GM19025 (cell line): ENCODE measurements around the gene PAN3.

Experiments
- ATAC-seq: cut with Tn5 transposase; IDR thresholded peaks from one replicate; pipeline ENCODE4 v1.9.1; 2021; ENCODE audit warnings: mild to moderate bottlenecking, low read depth, moderate library complexity; ENCODE audit not compliant: unreplicated experiment

PAN3 gene

GRCh38 chr13:28204690-28205443 lies 66.5 kb downstream of the PAN3 start:
- ATAC-seq, result no peak

- ATAC-seq, result no peak
Measured at GRCh38 chr13:28218679-28219078, 80.3 kb downstream of the PAN3 start.

- ATAC-seq, result no peak
Measured at GRCh38 chr13:28219408-28220099, 81.2 kb downstream of the PAN3 start.

- ATAC-seq, result no peak
Measured at GRCh38 chr13:28220166-28220565, 81.8 kb downstream of the PAN3 start.

GRCh38 chr13:28229522-28230411 lies 91.4 kb downstream of the PAN3 start:
- ATAC-seq, result no peak

GRCh38 chr13:28231642-28232041 lies 93.3 kb downstream of the PAN3 start:
- ATAC-seq, result no peak

- ATAC-seq, result no peak
Measured at GRCh38 chr13:28237944-28238343, 99.6 kb downstream of the PAN3 start.

GRCh38 chr13:28239374-28239773 lies 101.0 kb downstream of the PAN3 start:
- no peak for ATAC-seq

GRCh38 chr13:28245465-28245864 lies 107.1 kb downstream of the PAN3 start:
- no peak for ATAC-seq

- ATAC-seq, result no peak
Measured at GRCh38 chr13:28246891-28247290, 108.5 kb downstream of the PAN3 start.

GRCh38 chr13:28248080-28248479 lies 109.7 kb downstream of the PAN3 start:
- ATAC-seq, result no peak

- no peak for ATAC-seq
Measured at GRCh38 chr13:28250542-28250941, 112.2 kb downstream of the PAN3 start.

GRCh38 chr13:28251466-28251865 lies 113.1 kb downstream of the PAN3 start:
- no peak for ATAC-seq

- ATAC-seq, result no peak
Measured at GRCh38 chr13:28252547-28252946, 114.2 kb downstream of the PAN3 start.

- no peak for ATAC-seq
Measured at GRCh38 chr13:28257305-28257704, 119.0 kb downstream of the PAN3 start.

GRCh38 chr13:28258417-28258816 lies 120.1 kb downstream of the PAN3 start:
- no peak for ATAC-seq

GRCh38 chr13:28267497-28267896 lies 129.2 kb downstream of the PAN3 start:
- ATAC-seq, result no peak

- ATAC-seq, result peak; percentile 96
Measured at GRCh38 chr13:28268800-28269223, 130.5 kb downstream of the PAN3 start.

GRCh38 chr13:28271056-28271840 lies 132.9 kb downstream of the PAN3 start:
- ATAC-seq, result no peak

- ATAC-seq, result no peak
Measured at GRCh38 chr13:28273919-28274318, 135.6 kb downstream of the PAN3 start.
